ENCODE measurements around the gene ANAPC1. TPM values are rescaled to one million over a fixed set of nuclear protein-coding genes. Genes with fewer than 3 reads are reported as not detected.
A peak's percentile ranks its signal among the peaks of the same experiment; 100 is the strongest.
"Not testable (repeated sequence)": the region's sequence is repeated elsewhere in the genome, so short reads cannot be mapped to it uniquely, and the experiment has no call there.

Gene ANAPC1
- total RNA-seq, 1 experiment from 2014 or later = 94.4 TPM

DNA sequence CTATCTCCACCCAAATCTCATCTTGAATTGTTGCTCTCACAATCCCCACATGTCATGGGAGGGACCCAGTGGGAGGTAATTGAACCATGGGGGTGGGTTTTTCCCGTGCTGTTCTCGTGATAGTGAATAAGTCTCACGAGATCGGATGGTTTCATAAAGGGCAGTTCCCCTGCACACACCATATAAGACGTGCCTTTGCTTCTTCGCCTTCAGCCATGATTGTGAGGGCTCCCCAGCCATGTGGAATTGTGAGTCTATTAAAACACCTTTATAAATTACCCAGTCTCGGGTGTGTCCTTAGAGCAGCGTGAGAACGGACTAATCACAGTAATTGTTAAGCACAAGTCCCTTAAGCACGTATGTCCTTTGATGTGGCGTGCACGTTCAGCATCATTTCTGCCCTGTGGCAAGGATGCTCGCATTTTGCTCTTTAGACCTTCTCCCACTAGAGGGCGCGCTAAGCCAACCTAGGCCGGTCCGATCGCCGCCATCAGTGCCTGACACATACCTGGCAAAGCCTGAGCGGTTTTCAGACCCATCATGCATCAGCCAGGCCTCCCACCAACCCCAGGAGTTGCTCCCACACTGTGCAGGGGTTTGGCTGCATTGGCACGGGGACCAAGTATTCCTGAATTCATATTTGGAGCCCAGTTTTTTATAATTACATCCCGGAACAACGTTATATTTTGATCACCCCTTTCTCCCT, 136.4 kb downstream of the ANAPC1 start:
- DNase-seq; H3K4me2 ChIP-seq (ENCODE audit: low read length); H2AFZ ChIP-seq (ENCODE audit: low read length); H3F3A ChIP-seq (ENCODE audit: low read length, unreplicated experiment); intact Hi-C loops (cut with micrococcal nuclease); H4K20me1 ChIP-seq (ENCODE audit: low read length); H3K27ac ChIP-seq (ENCODE audit: low read length); H3K79me2 ChIP-seq (ENCODE audit: low read length); H3K9me3 ChIP-seq (ENCODE audit: low read length); H3K9me2 ChIP-seq (replicated peaks; ENCODE audit: low read length); H3K36me3 ChIP-seq (ENCODE audit: low read depth, low read length); H3K4me3 ChIP-seq (ENCODE audit: low read length); POLR2A ChIA-PET (ENCODE audit: unreplicated experiment); H3K4me1 ChIP-seq (ENCODE audit: insufficient read depth, low read length); CTCF ChIA-PET; H3K9ac ChIP-seq (ENCODE audit: low read length); BruUV-seq (replicated peaks); H3K27me3 ChIP-seq (ENCODE audit: low read length): not testable (repeated sequence)
- peak; percentile 88 for ATAC-seq
- TF ChIP-seq, protein P1, sequence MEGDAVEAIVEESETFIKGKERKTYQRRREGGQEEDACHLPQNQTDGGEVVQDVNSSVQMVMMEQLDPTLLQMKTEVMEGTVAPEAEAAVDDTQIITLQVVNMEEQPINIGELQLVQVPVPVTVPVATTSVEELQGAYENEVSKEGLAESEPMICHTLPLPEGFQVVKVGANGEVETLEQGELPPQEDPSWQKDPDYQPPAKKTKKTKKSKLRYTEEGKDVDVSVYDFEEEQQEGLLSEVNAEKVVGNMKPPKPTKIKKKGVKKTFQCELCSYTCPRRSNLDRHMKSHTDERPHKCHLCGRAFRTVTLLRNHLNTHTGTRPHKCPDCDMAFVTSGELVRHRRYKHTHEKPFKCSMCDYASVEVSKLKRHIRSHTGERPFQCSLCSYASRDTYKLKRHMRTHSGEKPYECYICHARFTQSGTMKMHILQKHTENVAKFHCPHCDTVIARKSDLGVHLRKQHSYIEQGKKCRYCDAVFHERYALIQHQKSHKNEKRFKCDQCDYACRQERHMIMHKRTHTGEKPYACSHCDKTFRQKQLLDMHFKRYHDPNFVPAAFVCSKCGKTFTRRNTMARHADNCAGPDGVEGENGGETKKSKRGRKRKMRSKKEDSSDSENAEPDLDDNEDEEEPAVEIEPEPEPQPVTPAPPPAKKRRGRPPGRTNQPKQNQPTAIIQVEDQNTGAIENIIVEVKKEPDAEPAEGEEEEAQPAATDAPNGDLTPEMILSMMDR (conservative IDR thresholded peaks at IDR 0.05; ENCODE audit: low read depth, low read length) = peak; percentile 35; the same call in 1 of the 2 replicates

- H3K9me2 ChIP-seq (replicated peaks; ENCODE audit: low read length); H3K9ac ChIP-seq (ENCODE audit: low read length); H3K4me1 ChIP-seq (ENCODE audit: insufficient read depth, low read length); H4K20me1 ChIP-seq (ENCODE audit: low read length); H3K79me2 ChIP-seq (ENCODE audit: low read length); H3K36me3 ChIP-seq (ENCODE audit: low read depth, low read length); H3K27me3 ChIP-seq (ENCODE audit: low read length); ATAC-seq; H3K4me2 ChIP-seq (ENCODE audit: low read length); H2AFZ ChIP-seq (ENCODE audit: low read length); H3K4me3 ChIP-seq (ENCODE audit: low read length); H3F3A ChIP-seq (ENCODE audit: low read length, unreplicated experiment); BruUV-seq (replicated peaks); POLR2A ChIA-PET (ENCODE audit: unreplicated experiment); H3K9me3 ChIP-seq (ENCODE audit: low read length); CTCF ChIA-PET; DNase-seq; intact Hi-C loops (cut with micrococcal nuclease); H3K27ac ChIP-seq (ENCODE audit: low read length): not testable (repeated sequence)
Measured at GRCh38 chr2:111744751-111745150, 139.2 kb downstream of the ANAPC1 start.

DNA sequence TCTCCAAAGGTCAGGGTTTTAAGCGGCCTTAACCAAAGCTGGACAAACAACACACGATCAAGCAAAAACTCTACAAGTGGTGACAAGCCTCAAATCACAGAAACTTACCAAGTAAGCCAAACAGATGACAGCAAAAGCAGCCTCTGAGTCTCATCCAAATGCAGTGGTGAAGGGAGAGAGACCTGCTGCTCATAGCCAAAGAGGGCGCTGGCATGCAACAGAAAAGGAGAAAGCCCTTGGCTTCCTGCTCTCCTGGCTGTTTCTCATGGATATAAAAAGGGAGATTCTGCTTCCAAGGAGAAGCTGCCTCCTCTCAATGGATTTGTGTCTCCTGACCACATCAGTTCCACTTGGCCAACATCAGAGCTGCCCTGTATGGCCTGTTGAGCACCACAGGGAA, 142.5 kb downstream of the ANAPC1 start:
- POLR2A ChIA-PET (ENCODE audit: unreplicated experiment); H3K36me3 ChIP-seq (ENCODE audit: low read depth, low read length); H4K20me1 ChIP-seq (ENCODE audit: low read length); H3K4me2 ChIP-seq (ENCODE audit: low read length); H3K9ac ChIP-seq (ENCODE audit: low read length); H3K27me3 ChIP-seq (ENCODE audit: low read length); CTCF ChIA-PET; H3K9me2 ChIP-seq (replicated peaks; ENCODE audit: low read length); H2AFZ ChIP-seq (ENCODE audit: low read length); DNase-seq; H3F3A ChIP-seq (ENCODE audit: low read length, unreplicated experiment); H3K27ac ChIP-seq (ENCODE audit: low read length); H3K4me3 ChIP-seq (ENCODE audit: low read length); BruUV-seq (replicated peaks); H3K9me3 ChIP-seq (ENCODE audit: low read length); H3K79me2 ChIP-seq (ENCODE audit: low read length); ATAC-seq; intact Hi-C loops (cut with micrococcal nuclease); H3K4me1 ChIP-seq (ENCODE audit: insufficient read depth, low read length): not testable (repeated sequence)

- H3K4me1 ChIP-seq (ENCODE audit: insufficient read depth, low read length); H3K9me3 ChIP-seq (ENCODE audit: low read length); H3K9me2 ChIP-seq (replicated peaks; ENCODE audit: low read length); BruUV-seq (replicated peaks); intact Hi-C loops (cut with micrococcal nuclease); H4K20me1 ChIP-seq (ENCODE audit: low read length); H3K27me3 ChIP-seq (ENCODE audit: low read length); CTCF ChIA-PET; POLR2A ChIA-PET (ENCODE audit: unreplicated experiment); H3K79me2 ChIP-seq (ENCODE audit: low read length); H3F3A ChIP-seq (ENCODE audit: low read length, unreplicated experiment); H3K4me3 ChIP-seq (ENCODE audit: low read length); H2AFZ ChIP-seq (ENCODE audit: low read length); H3K9ac ChIP-seq (ENCODE audit: low read length); H3K36me3 ChIP-seq (ENCODE audit: low read depth, low read length): not testable (repeated sequence)
- ATAC-seq (peak; percentile 87), DNase-seq (peak; percentile 57)
- TF ChIP-seq, protein P1 (conservative IDR thresholded peaks at IDR 0.05; ENCODE audit: low read depth, low read length) = peak; percentile 49
- H3K27ac ChIP-seq (ENCODE audit: low read length) = peak overlapping the region; percentile 50
- H3K4me2 ChIP-seq (ENCODE audit: low read length) = peak overlapping the region; percentile 65
Measured at GRCh38 chr2:111735838-111736721, 147.9 kb downstream of the ANAPC1 start.

DNA sequence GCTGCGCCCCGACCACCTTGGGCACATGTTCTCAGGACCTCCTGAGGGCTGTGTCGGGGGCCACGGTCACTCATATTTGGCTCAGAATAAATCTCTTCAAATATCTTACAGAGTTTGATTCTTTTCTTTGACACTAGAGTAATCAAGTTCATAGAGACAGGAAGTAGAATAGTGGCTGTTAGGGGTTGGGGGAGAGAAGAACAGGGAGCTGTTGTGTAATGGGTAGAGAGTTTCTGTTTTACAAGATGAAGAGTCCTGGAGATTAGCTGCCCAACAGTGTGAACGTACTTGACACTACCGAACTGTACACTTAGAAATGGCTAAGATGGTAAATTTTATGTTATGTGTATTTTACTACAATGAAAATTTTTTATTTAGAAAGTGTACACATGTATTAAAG, 148.6 kb downstream of the ANAPC1 start:
- not testable (repeated sequence) for ATAC-seq

More for the DNA sequence above, 148.6 kb downstream of the ANAPC1 start:
- H4K20me1 ChIP-seq (ENCODE audit: low read length); H3K9me2 ChIP-seq (replicated peaks; ENCODE audit: low read length); H3K79me2 ChIP-seq (ENCODE audit: low read length); intact Hi-C loops (cut with micrococcal nuclease); BruUV-seq (replicated peaks); H2AFZ ChIP-seq (ENCODE audit: low read length); H3K27me3 ChIP-seq (ENCODE audit: low read length); H3K36me3 ChIP-seq (ENCODE audit: low read depth, low read length); H3K9me3 ChIP-seq (ENCODE audit: low read length); DNase-seq; H3K4me3 ChIP-seq (ENCODE audit: low read length); CTCF ChIA-PET; POLR2A ChIA-PET (ENCODE audit: unreplicated experiment); H3K4me1 ChIP-seq (ENCODE audit: insufficient read depth, low read length); H3K9ac ChIP-seq (ENCODE audit: low read length); H3F3A ChIP-seq (ENCODE audit: low read length, unreplicated experiment): not testable (repeated sequence)
- Histone ChIP-seq H3K4me2 (ENCODE audit: low read length) (peak overlapping the region; percentile 65), H3K27ac (ENCODE audit: low read length) (peak overlapping the region; percentile 50)
